Neural progenitor cell (in vitro differentiated cells): ENCODE data around the gene AGAP5.

Experiments
- CTCF ChIP-seq: fragments of 200-600 bp; sonication (generic); IDR thresholded peaks from 2 replicates; pipeline ENCODE4 v1.5.1; 2017; ENCODE audit warnings: antibody characterized with exemption, mild to moderate bottlenecking
- EZH2 ChIP-seq: fragments of 200-600 bp; sonication (generic); IDR thresholded peaks from 2 replicates; pipeline ENCODE4 v1.6.1; 2017; ENCODE audit warnings: antibody characterized with exemption, mild to moderate bottlenecking, moderate library complexity
- EZH2phosphoT487 ChIP-seq: fragments of 200-600 bp; sonication (generic); IDR thresholded peaks from 2 replicates; pipeline ENCODE4 v1.6.1; 2017; ENCODE audit warnings: antibody characterized with exemption

DNA sequence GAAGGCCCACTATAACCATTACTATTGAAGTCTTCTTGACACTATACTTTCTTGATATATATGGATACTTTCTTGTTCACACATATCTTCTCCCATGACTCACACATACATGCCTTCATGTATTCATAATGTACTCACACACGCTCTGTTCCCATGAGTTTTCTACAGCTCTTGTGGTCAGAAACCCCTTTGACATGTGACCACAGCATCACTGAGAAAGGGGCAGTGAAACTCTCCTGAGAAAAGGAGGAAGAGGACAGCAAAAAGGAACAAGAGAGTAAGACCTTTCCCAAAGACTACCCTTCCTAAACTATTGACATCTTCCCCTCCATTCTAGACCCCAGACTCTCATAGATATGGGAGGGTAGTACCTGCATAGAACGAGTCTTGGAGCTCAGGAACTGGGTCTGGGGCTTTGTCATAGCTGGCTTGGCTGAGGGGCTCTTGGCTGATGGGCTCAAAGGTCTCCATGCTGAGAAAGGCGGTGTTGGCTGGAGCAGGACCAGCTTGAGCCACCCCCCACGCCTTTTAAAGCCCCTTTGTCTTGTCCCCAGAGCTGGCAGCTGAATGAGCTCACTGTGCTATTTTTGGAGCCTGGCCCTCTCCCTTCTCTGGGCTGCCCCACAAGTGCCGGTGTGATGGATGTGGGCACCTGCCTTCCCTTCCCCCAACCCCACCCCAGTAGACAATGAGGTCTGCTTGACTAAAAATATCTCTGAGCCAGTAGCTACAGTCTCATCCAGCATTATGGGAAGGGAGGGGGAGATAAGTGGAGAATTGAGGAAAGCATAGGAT, 47.2 kb downstream of the AGAP5 start:
- TF ChIP-seq CTCF, result no peak
- TF ChIP-seq EZH2, result no peak
- TF ChIP-seq EZH2phosphoT487, result no peak
